ENCODE measurements around the gene PDHA1. TPM values are rescaled to one million over a fixed set of nuclear protein-coding genes. Genes with fewer than 3 reads are reported as not detected.

Gene PDHA1
- total RNA-seq, 2 donors from 2014 or later, result 374 to 378 TPM

- intact Hi-C loops (cut with DNase I), result loop anchor here (10.0 kb wide), 1 partner anchor 127 kb away; the partner anchor contains the start of gene MAP3K15
These were observed 44.4 kb downstream of the PDHA1 start for GRCh38 chrX:19388064-19388679.

GRCh38 chrX:19388741-19389140 is 45.0 kb downstream of the PDHA1 start:
- TF ChIP-seq CTCF (IDR thresholded peaks at IDR 0.05), result no peak
- Histone ChIP-seq H3K27ac (no peak overlapping the region), H3K4me1 (no peaks in the 10 kb centered on the region), H3K9ac (ENCODE audit: low read depth in 2 of 2, low read length in 2 of 2) (no peak overlapping the region), H3K9me3 (no peaks in the 10 kb centered on the region), H3K4me3 (no peak overlapping the region), H3K27me3 (no peaks in the 10 kb centered on the region), H3K36me3 (no peaks in the 10 kb centered on the region)
- no peak for DNase-seq
- intact Hi-C loops (cut with DNase I), result loop anchor here (10.0 kb wide), 1 partner anchor 126 kb away; the partner anchor contains the start of gene MAP3K15

More at GRCh38 chrX:19388064-19388679, 44.4 kb downstream of the PDHA1 start:
- H3K4me1 ChIP-seq, result no peaks in the 10 kb centered on the region
- no peaks in the 10 kb centered on the region for H3K27me3 ChIP-seq
- DNase-seq, result no peak
- no peak overlapping the region for H3K27ac ChIP-seq
- no peaks in the 10 kb centered on the region for H3K36me3 ChIP-seq
- no peak overlapping the region for H3K9ac ChIP-seq (ENCODE audit: low read depth in 2 of 2, low read length in 2 of 2)
- no peak overlapping the region for H3K4me3 ChIP-seq
- TF ChIP-seq CTCF (IDR thresholded peaks at IDR 0.05), result no peak
- H3K9me3 ChIP-seq, result no peaks in the 10 kb centered on the region

- no peak overlapping the region for H3K9ac ChIP-seq (ENCODE audit: low read depth in 2 of 2, low read length in 2 of 2)
- no peaks in the 10 kb centered on the region for H3K4me1 ChIP-seq
- intact Hi-C loops (cut with DNase I), result loop anchor here (10.0 kb wide), 1 partner anchor 125 kb away; the partner anchor contains the start of gene MAP3K15
- H3K4me3 ChIP-seq, result no peak overlapping the region
- H3K27ac ChIP-seq, result no peak overlapping the region
- TF ChIP-seq CTCF (IDR thresholded peaks at IDR 0.05), result no peak
- no peaks in the 10 kb centered on the region for H3K27me3 ChIP-seq
- no peak for DNase-seq
- no peaks in the 10 kb centered on the region for H3K36me3 ChIP-seq
- no peaks in the 10 kb centered on the region for H3K9me3 ChIP-seq
These were observed 45.6 kb downstream of the PDHA1 start for GRCh38 chrX:19389227-19389845.

GRCh38 chrX:19392078-19392477 is 48.4 kb downstream of the PDHA1 start:
- H3K9ac ChIP-seq (ENCODE audit: low read depth in 2 of 2, low read length in 2 of 2), result no peak overlapping the region
- TF ChIP-seq CTCF (IDR thresholded peaks at IDR 0.05), result no peak
- no peaks in the 10 kb centered on the region for H3K36me3 ChIP-seq
- H3K4me3 ChIP-seq, result no peak overlapping the region
- H3K4me1 ChIP-seq, result no peaks in the 10 kb centered on the region
- DNase-seq, result no peak
- H3K27ac ChIP-seq, result no peak overlapping the region
- intact Hi-C loops (cut with DNase I), result no loop called here
- H3K9me3 ChIP-seq, result no peaks in the 10 kb centered on the region
- no peaks in the 10 kb centered on the region for H3K27me3 ChIP-seq

GRCh38 chrX:19392703-19393102 is 49.0 kb downstream of the PDHA1 start:
- Histone ChIP-seq H3K27me3 (no peaks in the 10 kb centered on the region), H3K9ac (ENCODE audit: low read depth in 2 of 2, low read length in 2 of 2) (no peak overlapping the region), H3K27ac (no peak overlapping the region), H3K36me3 (no peaks in the 10 kb centered on the region), H3K4me1 (no peaks in the 10 kb centered on the region), H3K9me3 (no peaks in the 10 kb centered on the region), H3K4me3 (no peak overlapping the region)
- DNase-seq, result no peak
- no peak for TF ChIP-seq CTCF (IDR thresholded peaks at IDR 0.05)
- intact Hi-C loops (cut with DNase I), result no loop called here

All from colonic mucosa (tissue), 4 donors.